Panc1 (cell line): ENCODE results near the gene RIC8B.

Source experiments
- CTCF ChIP-seq: fragments of 450-650 bp; IDR thresholded peaks from 2 replicates; pipeline ENCODE4 v1.5.1; 2017; ENCODE audit warnings: mild to moderate bottlenecking
- POLR2AphosphoS5 ChIP-seq: IDR thresholded peaks from 2 replicates; pipeline ENCODE4 v1.6.1; 2012; ENCODE audit warnings: mild to moderate bottlenecking, low read depth, low read length, moderate library complexity
- REST ChIP-seq, 2 experiments: IDR thresholded peaks; 2 replicates each; pipeline ENCODE4 v1.6.1; 2011 to 2012; ENCODE audit warnings: low read depth in 2 of 2, control low read depth in 1 of 2, low read length in 1 of 2, mild to moderate bottlenecking in 1 of 2, moderate library complexity in 1 of 2; ENCODE audit not compliant: insufficient read depth in 1 of 2
- SIN3A ChIP-seq: IDR thresholded peaks from 2 replicates; pipeline ENCODE4 v1.6.1; 2012; ENCODE audit warnings: low read depth, mild to moderate bottlenecking, low read length, moderate library complexity, borderline replicate concordance; ENCODE audit not compliant: insufficient read depth
- TCF7L2 ChIP-seq: IDR thresholded peaks from 2 replicates; pipeline ENCODE4 v1.6.1; 2011; ENCODE audit warnings: mild to moderate bottlenecking, low read depth, low read length, inconsistent platforms

- no peak for TF ChIP-seq CTCF
- no peak for TF ChIP-seq REST (IDR thresholded peaks at IDR 0.05; ENCODE audit: insufficient read depth in 1 of 2, low read depth in 2 of 2, low read length in 1 of 2)
- TF ChIP-seq POLR2AphosphoS5, result no peak
- no peak for TF ChIP-seq TCF7L2
- no peak for TF ChIP-seq SIN3A
Observed at GRCh38 chr12:106901276-106901675, 126.8 kb downstream of the RIC8B start.
